Neuronal stem cell (in vitro differentiated cells): ENCODE results near the gene CCDC137.

Experiments
- DNase-seq: peaks from one replicate; pipeline ENCODE4 v3.0.0-alpha.2; 2013; ENCODE audit warnings: low spot score
- H2AFZ ChIP-seq: one replicate; pipeline ENCODE4 v1.6.1; 2013; ENCODE audit warnings: mild to moderate bottlenecking, low read length, inconsistent platforms
- H2AK5ac ChIP-seq: 2 replicates; pipeline ENCODE4 v1.6.1; 2013; ENCODE audit warnings: low read depth, mild to moderate bottlenecking, inconsistent platforms, low read length, moderate library complexity, mixed read lengths
- H2BK120ac ChIP-seq: 2 replicates; pipeline ENCODE4 v1.6.1; 2013; ENCODE audit warnings: low read depth, mild to moderate bottlenecking, inconsistent platforms, low read length, moderate library complexity, mixed read lengths
- H2BK12ac ChIP-seq: one replicate; pipeline ENCODE4 v1.6.1; 2013; ENCODE audit warnings: low read length, inconsistent platforms
- H2BK15ac ChIP-seq: 2 replicates; pipeline ENCODE4 v1.6.1; 2013; ENCODE audit warnings: mild to moderate bottlenecking, low read length, inconsistent platforms, mixed read lengths
- H2BK5ac ChIP-seq: one replicate; pipeline ENCODE4 v1.6.1; 2013; ENCODE audit warnings: inconsistent platforms, mild to moderate bottlenecking, low read length, moderate library complexity
- H3K14ac ChIP-seq: one replicate; pipeline ENCODE4 v1.6.1; 2013; ENCODE audit warnings: low read length, inconsistent platforms
- H3K18ac ChIP-seq: 2 replicates; pipeline ENCODE4 v1.6.1; 2013; ENCODE audit warnings: low read length, inconsistent platforms
- H3K23ac ChIP-seq: 2 replicates; pipeline ENCODE4 v1.6.1; 2013; ENCODE audit warnings: low read depth, mild to moderate bottlenecking, mixed read lengths, low read length, inconsistent platforms; ENCODE audit not compliant: poor library complexity
- H3K27ac ChIP-seq: replicated peaks from 3 replicates; pipeline ENCODE4 v1.5.1; 2013; ENCODE audit warnings: low read length, inconsistent platforms
- H3K27me3 ChIP-seq, 3 experiments: 2 replicates each; pipeline ENCODE4 v1.6.1; 2013; ENCODE audit warnings: low read length in 3 of 3, mild to moderate bottlenecking in 2 of 3, inconsistent platforms in 1 of 3, low read depth in 1 of 3, mixed read lengths in 1 of 3, moderate library complexity in 1 of 3; ENCODE audit not compliant: control insufficient read depth in 3 of 3, insufficient read depth in 3 of 3
- H3K36me3 ChIP-seq, 2 donors: replicated peaks in 1 of 2; 2 replicates each; pipeline ENCODE4 v1.6.1; 2013; ENCODE audit warnings: low read length in 2 of 2; ENCODE audit not compliant: control insufficient read depth in 2 of 2, insufficient read depth in 2 of 2
- H3K4ac ChIP-seq: 2 replicates; pipeline ENCODE4 v1.6.1; 2013; ENCODE audit warnings: inconsistent platforms, mild to moderate bottlenecking, low read length, moderate library complexity
- H3K4me1 ChIP-seq, 2 donors: 1 replicate in 1 of 2; 2 replicates in 1 of 2; pipeline ENCODE4 v1.6.1; 2013; ENCODE audit warnings: low read length in 2 of 2, low read depth in 1 of 2; ENCODE audit not compliant: control insufficient read depth in 2 of 2, insufficient read depth in 1 of 2
- H3K4me2 ChIP-seq: one replicate; pipeline ENCODE4 v1.6.1; 2013; ENCODE audit warnings: mild to moderate bottlenecking, low read length, inconsistent platforms; ENCODE audit not compliant: insufficient read depth, poor library complexity, severe bottlenecking
- H3K4me3 ChIP-seq, 2 donors: 2 replicates each; pipeline ENCODE4 v1.5.1; 2013; ENCODE audit warnings: low read length in 2 of 2, mild to moderate bottlenecking in 2 of 2, inconsistent platforms in 1 of 2, moderate library complexity in 1 of 2
- H3K79me1 ChIP-seq: one replicate; pipeline ENCODE4 v1.6.1; 2013; ENCODE audit warnings: low read depth, mild to moderate bottlenecking, inconsistent platforms, low read length, moderate library complexity
- H3K9ac ChIP-seq: one replicate; pipeline ENCODE4 v1.6.1; 2013; ENCODE audit warnings: mild to moderate bottlenecking, low read depth, low read length, inconsistent platforms; ENCODE audit not compliant: poor library complexity
- H3K9me3 ChIP-seq, 2 donors: replicated peaks in 1 of 2; 2 replicates each; pipeline versions ENCODE3 to v1.6.1; 2013; ENCODE audit warnings: low read length in 2 of 2, mild to moderate bottlenecking in 2 of 2, inconsistent platforms in 1 of 2, low read depth in 1 of 2, mixed read lengths in 1 of 2, moderate library complexity in 1 of 2; ENCODE audit not compliant: control insufficient read depth in 2 of 2, insufficient read depth in 1 of 2
- H4K8ac ChIP-seq: one replicate; pipeline ENCODE4 v1.6.1; 2013; ENCODE audit warnings: low read depth, mild to moderate bottlenecking, inconsistent platforms, low read length, moderate library complexity
- H4K91ac ChIP-seq: one replicate; pipeline ENCODE4 v1.6.1; 2013; ENCODE audit warnings: low read length, low read depth, mild to moderate bottlenecking, inconsistent platforms; ENCODE audit not compliant: poor library complexity
- WGBS, 2 donors: extraction: QIAGEN DNeasy Blood & Tissue Kit; methylation state at CpG; one replicate each; pipeline ENCODE4 v1.1.7; 2013; ENCODE audit warnings: missing lambda C conversion rate in 2 of 2, mixed read lengths in 1 of 2; ENCODE audit not compliant: insufficient read length in 2 of 2, insufficient replicate concordance in 1 of 2; ENCODE audit errors: extremely low coverage in 2 of 2; 5-methylcytosine and 5-hydroxymethylcytosine counted together

CCDC137 gene

GRCh38 chr17:81684442-81684911 is 17.9 kb downstream of the CCDC137 start:
- Histone ChIP-seq H3K27ac (no peak overlapping the region), H3K4me3 (peak overlapping the region; percentile 84 to 94), H3K4me1 (peaks cover 9 to 14% of the 10 kb centered on the region in 2 donors), H2BK5ac (no peak overlapping the region), H3K9ac (peak overlapping the region; percentile 83), H4K8ac (no peak overlapping the region), H3K23ac (no peak overlapping the region), H3K4me2 (peak overlapping the region; percentile 79), H2BK12ac (no peak overlapping the region), H2AK5ac (peak overlapping the region; percentile 91), H2BK120ac (no peak overlapping the region), H3K36me3 (peaks cover 33 to 68% of the 10 kb centered on the region in 2 donors), H3K18ac (peak overlapping the region; percentile 82), H2BK15ac (no peak overlapping the region), H3K4ac (no peak overlapping the region), H3K9me3 (peaks cover 0 to 2% of the 10 kb centered on the region in 2 donors), H2AFZ (peak overlapping the region; percentile 77), H3K79me1 (peaks cover 31% of the 10 kb centered on the region), H3K27me3 (no peaks in the 10 kb centered on the region), H4K91ac (no peak overlapping the region), H3K14ac (peak overlapping the region; percentile 57)
- no CpG with 5 or more reads among the region's 16 CpGs for WGBS, 2 donors
- no peak for DNase-seq

- Histone ChIP-seq H2BK15ac (no peak overlapping the region), H4K8ac (no peak overlapping the region), H3K36me3 (peaks cover 39 to 68% of the 10 kb centered on the region in 2 donors), H3K9me3 (peaks cover 0 to 2% of the 10 kb centered on the region in 2 donors), H2BK12ac (no peak overlapping the region), H3K27ac (no peak overlapping the region), H3K79me1 (peaks cover 34% of the 10 kb centered on the region), H3K14ac (no peak overlapping the region), H3K4ac (no peak overlapping the region), H2BK120ac (no peak overlapping the region), H3K4me1 (peaks cover 9 to 14% of the 10 kb centered on the region in 2 donors), H2BK5ac (no peak overlapping the region), H3K4me2 (peak overlapping the region; percentile 79), H2AFZ (no peak overlapping the region), H3K9ac (no peak overlapping the region), H3K27me3 (no peaks in the 10 kb centered on the region), H3K23ac (no peak overlapping the region), H3K18ac (no peak overlapping the region), H3K4me3 (peak overlapping the region in 1 of 2 donors; percentile 84), H4K91ac (no peak overlapping the region), H2AK5ac (no peak overlapping the region)
- no peak for DNase-seq
- WGBS, 2 donors, result no CpG with 5 or more reads among the region's 12 CpGs
Measured at GRCh38 chr17:81685108-81685507, 18.6 kb downstream of the CCDC137 start.

- Histone ChIP-seq H2BK12ac (no peak overlapping the region), H3K9me3 (no peaks in the 10 kb centered on the region), H2AK5ac (no peak overlapping the region), H2AFZ (no peak overlapping the region), H2BK15ac (no peak overlapping the region), H2BK5ac (no peak overlapping the region), H3K79me1 (peaks cover 32% of the 10 kb centered on the region), H3K27me3 (no peaks in the 10 kb centered on the region), H4K91ac (no peak overlapping the region), H4K8ac (no peak overlapping the region), H3K27ac (no peak overlapping the region), H3K4me2 (no peak overlapping the region), H3K4me1 (peaks cover 9 to 14% of the 10 kb centered on the region in 2 donors), H2BK120ac (no peak overlapping the region), H3K23ac (peak overlapping the region; percentile 3), H3K14ac (no peak overlapping the region), H3K9ac (no peak overlapping the region), H3K36me3 (peaks cover 42 to 70% of the 10 kb centered on the region in 2 donors), H3K4ac (no peak overlapping the region), H3K4me3 (no peak overlapping the region), H3K18ac (no peak overlapping the region)
- DNase-seq, result no peak
- WGBS, 2 donors, result no CpG with 5 or more reads among the region's 20 CpGs
Measured at GRCh38 chr17:81686614-81687013, 20.1 kb downstream of the CCDC137 start.

- DNase-seq, result no peak
- no CpG with 5 or more reads among the region's 41 CpGs for WGBS, 2 donors
Measured at GRCh38 chr17:81687770-81688541, 21.4 kb downstream of the CCDC137 start.

More at GRCh38 chr17:81687770-81688541, 21.4 kb downstream of the CCDC137 start:
- no peak overlapping the region for H4K8ac ChIP-seq
- no peak overlapping the region for H2BK120ac ChIP-seq
- H2AFZ ChIP-seq, result no peak overlapping the region
- no peak overlapping the region for H3K14ac ChIP-seq
- peak overlapping the region; percentile 73 for H3K23ac ChIP-seq
- H3K9me3 ChIP-seq, result no peaks in the 10 kb centered on the region
- H3K27ac ChIP-seq, result no peak overlapping the region
- H3K9ac ChIP-seq, result no peak overlapping the region
- peak overlapping the region; percentile 85 for H4K91ac ChIP-seq
- no peak overlapping the region for H2BK12ac ChIP-seq
- peaks cover 4 to 8% of the 10 kb centered on the region in 2 donors for H3K4me1 ChIP-seq
- no peak overlapping the region for H3K4ac ChIP-seq
- H3K79me1 ChIP-seq, result peaks cover 31% of the 10 kb centered on the region
- no peak overlapping the region for H3K18ac ChIP-seq
- H3K27me3 ChIP-seq, result no peaks in the 10 kb centered on the region
- no peak overlapping the region for H2BK15ac ChIP-seq
- H3K36me3 ChIP-seq, result peaks cover 49 to 79% of the 10 kb centered on the region in 2 donors
- H3K4me2 ChIP-seq, result no peak overlapping the region
- peak overlapping the region in 1 of 2 donors; percentile 15 for H3K4me3 ChIP-seq
- no peak overlapping the region for H2AK5ac ChIP-seq
- no peak overlapping the region for H2BK5ac ChIP-seq
